Vagina (tissue), 2 donors: ENCODE results near the gene EML6. TPM values are rescaled to one million over a fixed set of nuclear protein-coding genes. Genes with fewer than 3 reads are reported as not detected.

ENCODE experiments used
- DNase-seq, 2 donors: peaks; one replicate each; pipeline ENCODE4 v3.0.0-alpha.2; 2017; ENCODE audit errors: extremely low spot score in 2 of 2
- H3K27ac ChIP-seq: fragments of 200-600 bp; sonication (generic); one replicate; pipeline ENCODE4 v1.5.1; 2019
- H3K27me3 ChIP-seq: fragments of 200-600 bp; sonication (generic); one replicate; pipeline ENCODE4 v1.5.1; 2019
- H3K36me3 ChIP-seq, 2 donors: fragments of 200-600 bp; sonication (generic); one replicate each; pipeline ENCODE4 v1.5.1; 2017 to 2019
- H3K4me1 ChIP-seq: fragments of 200-600 bp; sonication (generic); one replicate; pipeline ENCODE4 v1.5.1; 2019
- H3K4me3 ChIP-seq, 2 donors: fragments of 200-600 bp; sonication (generic); 1 replicate in 1 of 2; 2 replicates in 1 of 2; pipeline ENCODE4 v1.5.1; 2016 to 2019
- H3K9me3 ChIP-seq: fragments of 200-600 bp; sonication (generic); one replicate; pipeline ENCODE4 v1.5.1; 2019
- POLR2A ChIP-seq, 2 donors: fragments of 450-650 bp; IDR thresholded peaks; one replicate each; pipeline ENCODE4 v1.6.1; 2017; ENCODE audit warnings: antibody characterized with exemption in 2 of 2, mild to moderate bottlenecking in 2 of 2, moderate library complexity in 2 of 2
- POLR2AphosphoS5 ChIP-seq, 2 donors: sonication (generic); formaldehyde crosslinking; IDR thresholded peaks; one replicate each; pipeline ENCODE4 v1.9.0; 2017; ENCODE audit warnings: antibody characterized with exemption in 2 of 2, mild to moderate bottlenecking in 2 of 2, low read depth in 1 of 2; ENCODE audit not compliant: insufficient read depth in 1 of 2
- intact Hi-C: fragments of 100-400 bp; cut with DNase I; formaldehyde crosslinking; loops from one replicate; pipeline ENCODE4 v1.15.1; 2023
- total RNA-seq: library from RNA; depleted of rRNA; stranded (reverse); fragments of >200 nt; gene quantifications from one replicate; pipeline ENCODE4 v1.2.3, GENCODE V29; 2016
- TF ChIP-seq, protein P1 (sequence below), 3 experiments: fragments of 450-650 bp in 2 of 3; fragments of 200-600 bp in 1 of 3; sonication (generic) in 1 of 3; IDR thresholded peaks; one replicate each; pipeline ENCODE4 v1.5.1; 2017 to 2019; ENCODE audit warnings: antibody characterized with exemption in 3 of 3, mild to moderate bottlenecking in 2 of 3, moderate library complexity in 2 of 3

EML6 gene
- total RNA-seq, 1 donor from 2014 or later: 1.7 TPM

- DNase-seq: no peak
- Histone ChIP-seq H3K27ac (no peak overlapping the region), H3K36me3 (no peaks in the 10 kb centered on the region), H3K27me3 (no peaks in the 10 kb centered on the region), H3K4me3 (no peak overlapping the region), H3K9me3 (no peaks in the 10 kb centered on the region), H3K4me1 (peaks cover 8% of the 10 kb centered on the region)
- intact Hi-C loops: loop anchor here (10.0 kb wide), 1 partner anchor 108 kb away; no protein-coding TSS in a partner anchor
- no peak for TF ChIP-seq POLR2AphosphoS5 (IDR thresholded peaks at IDR 0.05; ENCODE audit: insufficient read depth in 1 of 2, low read depth in 1 of 2)
- TF ChIP-seq, protein P1, sequence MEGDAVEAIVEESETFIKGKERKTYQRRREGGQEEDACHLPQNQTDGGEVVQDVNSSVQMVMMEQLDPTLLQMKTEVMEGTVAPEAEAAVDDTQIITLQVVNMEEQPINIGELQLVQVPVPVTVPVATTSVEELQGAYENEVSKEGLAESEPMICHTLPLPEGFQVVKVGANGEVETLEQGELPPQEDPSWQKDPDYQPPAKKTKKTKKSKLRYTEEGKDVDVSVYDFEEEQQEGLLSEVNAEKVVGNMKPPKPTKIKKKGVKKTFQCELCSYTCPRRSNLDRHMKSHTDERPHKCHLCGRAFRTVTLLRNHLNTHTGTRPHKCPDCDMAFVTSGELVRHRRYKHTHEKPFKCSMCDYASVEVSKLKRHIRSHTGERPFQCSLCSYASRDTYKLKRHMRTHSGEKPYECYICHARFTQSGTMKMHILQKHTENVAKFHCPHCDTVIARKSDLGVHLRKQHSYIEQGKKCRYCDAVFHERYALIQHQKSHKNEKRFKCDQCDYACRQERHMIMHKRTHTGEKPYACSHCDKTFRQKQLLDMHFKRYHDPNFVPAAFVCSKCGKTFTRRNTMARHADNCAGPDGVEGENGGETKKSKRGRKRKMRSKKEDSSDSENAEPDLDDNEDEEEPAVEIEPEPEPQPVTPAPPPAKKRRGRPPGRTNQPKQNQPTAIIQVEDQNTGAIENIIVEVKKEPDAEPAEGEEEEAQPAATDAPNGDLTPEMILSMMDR (IDR thresholded peaks at IDR 0.05): no peak
- TF ChIP-seq POLR2A (IDR thresholded peaks at IDR 0.05): no peak
Measured at GRCh38 chr2:54726431-54726830, 3.0 kb downstream of the EML6 start.

DNA sequence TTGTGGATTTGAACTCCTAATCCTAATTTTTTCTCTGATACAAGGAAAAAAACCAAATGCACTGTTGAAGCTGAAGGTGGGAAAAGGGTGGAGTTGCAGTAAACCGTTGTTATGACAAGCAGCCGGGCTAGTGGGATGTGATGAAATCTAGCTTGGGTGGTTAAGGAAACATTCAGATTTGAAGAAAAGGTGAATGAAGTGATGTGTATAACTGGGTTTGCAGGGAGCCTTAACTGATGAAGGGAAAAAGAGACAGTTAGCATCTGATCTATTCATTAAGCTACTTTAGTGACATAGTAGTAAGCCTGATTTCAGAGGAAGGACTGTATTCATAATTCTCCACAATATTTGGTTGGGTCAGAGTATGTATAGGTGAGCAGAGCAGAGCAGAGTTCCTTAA is 3.5 kb downstream of the EML6 start:
- TF ChIP-seq POLR2A (IDR thresholded peaks at IDR 0.05) (no peak), POLR2AphosphoS5 (IDR thresholded peaks at IDR 0.05; ENCODE audit: insufficient read depth in 1 of 2, low read depth in 1 of 2) (no peak)
- TF ChIP-seq, protein P1 (IDR thresholded peaks at IDR 0.05): no peak
- Histone ChIP-seq H3K4me1 (peaks cover 8% of the 10 kb centered on the region), H3K36me3 (no peaks in the 10 kb centered on the region), H3K4me3 (no peak overlapping the region), H3K27me3 (no peaks in the 10 kb centered on the region), H3K27ac (no peak overlapping the region), H3K9me3 (no peaks in the 10 kb centered on the region)
- intact Hi-C loops: loop anchor here (10.0 kb wide), 1 partner anchor 108 kb away; no protein-coding TSS in a partner anchor
- DNase-seq: no peak

- TF ChIP-seq, protein P1 (IDR thresholded peaks at IDR 0.05): no peak
- TF ChIP-seq POLR2A (IDR thresholded peaks at IDR 0.05) (no peak), POLR2AphosphoS5 (IDR thresholded peaks at IDR 0.05; ENCODE audit: insufficient read depth in 1 of 2, low read depth in 1 of 2) (no peak)
- H3K4me1 ChIP-seq: no peaks in the 10 kb centered on the region
- no peaks in the 10 kb centered on the region for H3K27me3 ChIP-seq
- no peak for DNase-seq
- H3K4me3 ChIP-seq: no peak overlapping the region
- H3K27ac ChIP-seq: no peak overlapping the region
- intact Hi-C loops: loop anchor here (10.0 kb wide), 1 partner anchor 106 kb away; no protein-coding TSS in a partner anchor
- no peaks in the 10 kb centered on the region for H3K9me3 ChIP-seq
- H3K36me3 ChIP-seq: no peaks in the 10 kb centered on the region
Measured at GRCh38 chr2:54728669-54729120, 5.2 kb downstream of the EML6 start.

DNA sequence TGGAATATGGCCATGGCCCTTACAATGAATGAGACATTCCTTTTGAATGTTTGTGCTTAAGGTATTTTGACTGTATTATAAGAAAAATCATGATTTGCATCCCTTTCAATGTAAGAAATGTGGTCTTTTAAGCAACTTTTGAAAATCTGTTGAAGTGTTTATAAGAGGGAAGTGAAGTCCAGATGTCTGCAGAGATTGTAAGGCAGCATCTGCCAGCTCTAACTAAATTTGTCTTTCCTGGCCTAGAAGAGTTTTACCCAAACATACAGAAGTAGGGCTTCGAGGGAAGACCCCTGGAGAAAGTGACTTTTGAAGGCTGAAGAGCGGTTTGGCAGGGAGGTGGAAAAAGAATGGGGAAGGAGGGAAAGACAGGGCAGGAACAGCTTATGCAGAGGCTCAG is 12.2 kb downstream of the EML6 start:
- TF ChIP-seq, protein P1 (IDR thresholded peaks at IDR 0.05): no peak
- no peak for TF ChIP-seq POLR2AphosphoS5 (IDR thresholded peaks at IDR 0.05; ENCODE audit: insufficient read depth in 1 of 2, low read depth in 1 of 2)
- no peak for TF ChIP-seq POLR2A (IDR thresholded peaks at IDR 0.05)
- DNase-seq: no peak
- Histone ChIP-seq H3K4me3 (no peak overlapping the region), H3K9me3 (no peaks in the 10 kb centered on the region), H3K27me3 (no peaks in the 10 kb centered on the region), H3K36me3 (no peaks in the 10 kb centered on the region), H3K4me1 (no peaks in the 10 kb centered on the region), H3K27ac (no peak overlapping the region)
- intact Hi-C loops: no loop called here

GRCh38 chr2:54738281-54738680 is 14.8 kb downstream of the EML6 start:
- H3K4me1 ChIP-seq: no peaks in the 10 kb centered on the region
- no peaks in the 10 kb centered on the region for H3K36me3 ChIP-seq
- no peak overlapping the region for H3K27ac ChIP-seq
- no peak overlapping the region for H3K4me3 ChIP-seq
- no peaks in the 10 kb centered on the region for H3K27me3 ChIP-seq
- no peak for DNase-seq
- TF ChIP-seq, protein P1 (IDR thresholded peaks at IDR 0.05): no peak
- no peak for TF ChIP-seq POLR2A (IDR thresholded peaks at IDR 0.05)
- TF ChIP-seq POLR2AphosphoS5 (IDR thresholded peaks at IDR 0.05; ENCODE audit: insufficient read depth in 1 of 2, low read depth in 1 of 2): no peak
- H3K9me3 ChIP-seq: no peaks in the 10 kb centered on the region
- intact Hi-C loops: no loop called here
